Cardiac septum (tissue), 1 donor: Measurements from ENCODE around the gene LACTB. TPM values are rescaled to one million over a fixed set of nuclear protein-coding genes. Genes with fewer than 3 reads are reported as not detected.

Experiments used
- DNase-seq: peaks from one replicate; pipeline ENCODE4 v3.0.0-alpha.2; 2020; ENCODE audit warnings: low spot score
- intact Hi-C: fragments of 100-400 bp; cut with DNase I; formaldehyde crosslinking; loops from one replicate; pipeline ENCODE4 v1.14.0; 2022
- total RNA-seq: library from RNA; stranded (reverse); fragmentation: NEBNext Ultra II Directional; extraction: Animal tissue kit (Norgen Biotek cat#: 25700); gene quantifications from one replicate; pipeline ENCODE4 v1.2.1, GENCODE V29; 2021
- donor health status: DM: no; HTN: no; CAD: no.

The LACTB gene
- total RNA-seq, 1 donor from 2014 or later = 22.3 TPM

- intact Hi-C loops = loop anchor here (5.0 to 10.0 kb wide), 3 partner anchors 37 to 215 kb away; partner anchors contain the start of gene APH1B
- DNase-seq = no peak
Measured at GRCh38 chr15:63189941-63190768, 68.5 kb downstream of the LACTB start.

GRCh38 chr15:63190769-63191649 is 69.3 kb downstream of the LACTB start:
- no peak for DNase-seq
- intact Hi-C loops = loop anchor here (5.0 kb wide), 1 partner anchor 36 kb away; no protein-coding TSS in a partner anchor

Other genes with a start within 250 kb of the LACTB start
- gene TPM1, start 79.1 kb upstream of the LACTB start, total RNA-seq = 14,297 TPM
- gene RPS27L, start 35.6 kb downstream of the LACTB start, total RNA-seq = 104 TPM
- gene RAB8B, start 67.7 kb downstream of the LACTB start, total RNA-seq = 8.7 TPM
- gene APH1B, start 155.7 kb downstream of the LACTB start, total RNA-seq = 7.7 TPM